Choroid plexus epithelial cell (primary cell): ENCODE results near the gene ZBTB7C.

Experiments
- DNase-seq: peaks from one replicate; pipeline ENCODE4 v3.0.0-alpha.2; 2010; ENCODE audit warnings: low read depth
- H3K4me3 ChIP-seq: 2 replicates; pipeline ENCODE4 v1.5.1; 2011; ENCODE audit warnings: low read depth, mild to moderate bottlenecking, control low read depth, low read length, moderate library complexity
- CTCF ChIP-seq: conservative IDR thresholded peaks from 2 replicates; pipeline ENCODE4 v1.5.1; 2011; ENCODE audit warnings: low read depth, mild to moderate bottlenecking, control low read depth, inconsistent platforms, low read length, moderate library complexity

The ZBTB7C gene

GRCh38 chr18:48022531-48023329, 386.5 kb downstream of the ZBTB7C start:
- TF ChIP-seq CTCF = peak; percentile 73
- peak; percentile 84 for DNase-seq
- no peak overlapping the region for H3K4me3 ChIP-seq

GRCh38 chr18:48022021-48022420, 387.2 kb downstream of the ZBTB7C start:
- TF ChIP-seq CTCF = no peak
- no peak for DNase-seq
- H3K4me3 ChIP-seq = no peak overlapping the region

- no peak for TF ChIP-seq CTCF
- DNase-seq = no peak
Measured at GRCh38 chr18:48021273-48021914, 387.8 kb downstream of the ZBTB7C start.

GRCh38 chr18:48020337-48021250, 388.6 kb downstream of the ZBTB7C start:
- no peak for DNase-seq
- no peak overlapping the region for H3K4me3 ChIP-seq
- no peak for TF ChIP-seq CTCF

More at GRCh38 chr18:48021273-48021914, 387.8 kb downstream of the ZBTB7C start:
- H3K4me3 ChIP-seq = no peak overlapping the region

GRCh38 chr18:48019557-48020325, 389.4 kb downstream of the ZBTB7C start:
- DNase-seq = no peak
- no peak overlapping the region for H3K4me3 ChIP-seq
- TF ChIP-seq CTCF = no peak

DNA sequence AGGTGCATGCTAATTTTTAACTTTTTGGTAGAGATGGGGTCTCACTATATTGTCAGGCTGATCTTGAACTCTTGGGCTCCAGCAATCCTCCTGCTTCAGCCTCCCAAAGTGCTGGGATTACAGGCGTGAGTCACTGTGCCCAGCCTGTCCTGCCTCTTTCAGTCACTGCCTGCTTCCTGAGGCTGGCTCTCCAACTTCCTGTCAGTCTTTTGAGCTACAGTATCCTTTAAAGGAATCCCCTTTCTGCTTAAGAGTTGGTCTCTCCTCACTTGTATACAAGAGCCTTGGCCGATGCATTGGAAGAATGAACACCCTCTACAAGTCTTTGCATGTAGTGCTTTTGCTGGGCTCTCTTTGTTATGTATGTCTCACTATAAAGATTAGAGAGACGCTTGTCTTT, 390.3 kb downstream of the ZBTB7C start:
- no peak for DNase-seq
- no peak overlapping the region for H3K4me3 ChIP-seq
- TF ChIP-seq CTCF = no peak
